Fibroblast of the aortic adventitia (primary cell): Measurements from ENCODE around the gene OTOP3. TPM values are rescaled to one million over a fixed set of nuclear protein-coding genes. Genes with fewer than 3 reads are reported as not detected.
"Not testable (repeated sequence)": the region's sequence is repeated elsewhere in the genome, so short reads cannot be mapped to it uniquely, and the experiment has no call there.

Experiments used
- DNase-seq: peaks from one replicate; pipeline ENCODE4 v3.0.0-alpha.2; 2010; ENCODE audit warnings: low read depth
- H3K4me3 ChIP-seq: 2 replicates; pipeline ENCODE4 v1.5.1; 2011; ENCODE audit warnings: low read depth, mild to moderate bottlenecking, control low read depth, low read length, moderate library complexity
- total RNA-seq: library from RNA; depleted of rRNA; stranded (reverse); fragments of >200 nt; gene quantifications from 2 replicates; pipeline ENCODE4 v1.2.3, GENCODE V29; 2012; ENCODE audit warnings: low replicate concordance
- TF ChIP-seq, protein P1 (sequence below): IDR thresholded peaks from 2 replicates; pipeline ENCODE4 v1.5.1; 2011; ENCODE audit warnings: mild to moderate bottlenecking, low read length, control low read depth, inconsistent platforms; ENCODE audit not compliant: insufficient read depth

OTOP3 gene
- total RNA-seq, 1 donor, result not detected

DNA sequence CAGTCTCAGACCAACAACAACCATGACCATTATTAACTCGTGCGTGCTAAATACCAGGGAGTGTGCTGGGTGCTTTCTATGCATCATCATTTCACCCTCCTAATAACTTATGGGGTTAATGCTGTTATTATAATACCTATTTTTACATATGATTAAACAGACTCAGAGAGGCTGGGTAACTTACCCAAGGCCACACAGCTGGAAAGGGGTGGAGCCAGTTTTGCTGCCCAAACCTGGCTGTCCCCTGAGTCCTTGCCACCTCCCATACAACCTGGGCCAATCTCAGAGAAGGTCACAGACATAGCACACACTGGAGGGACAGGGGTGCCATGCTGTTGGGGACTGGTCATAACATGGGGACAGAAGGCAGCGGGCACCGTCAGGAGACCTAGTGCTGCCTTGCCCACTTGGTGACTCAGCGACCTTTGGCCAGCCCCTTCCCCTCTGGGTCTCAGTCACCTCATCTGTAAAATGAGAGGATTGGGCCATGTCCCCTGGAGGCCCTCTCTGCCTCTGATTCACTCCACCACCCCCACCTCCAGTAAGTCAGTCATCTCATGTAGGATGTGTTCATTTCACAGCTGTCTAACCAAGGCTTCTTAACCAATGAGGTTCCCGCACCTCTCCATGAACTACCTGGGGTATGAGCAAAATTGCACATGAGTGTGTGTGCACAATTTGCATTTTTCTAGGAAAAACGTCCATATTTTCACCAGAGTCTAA lies 30.9 kb upstream of the OTOP3 start:
- TF ChIP-seq, protein P1, sequence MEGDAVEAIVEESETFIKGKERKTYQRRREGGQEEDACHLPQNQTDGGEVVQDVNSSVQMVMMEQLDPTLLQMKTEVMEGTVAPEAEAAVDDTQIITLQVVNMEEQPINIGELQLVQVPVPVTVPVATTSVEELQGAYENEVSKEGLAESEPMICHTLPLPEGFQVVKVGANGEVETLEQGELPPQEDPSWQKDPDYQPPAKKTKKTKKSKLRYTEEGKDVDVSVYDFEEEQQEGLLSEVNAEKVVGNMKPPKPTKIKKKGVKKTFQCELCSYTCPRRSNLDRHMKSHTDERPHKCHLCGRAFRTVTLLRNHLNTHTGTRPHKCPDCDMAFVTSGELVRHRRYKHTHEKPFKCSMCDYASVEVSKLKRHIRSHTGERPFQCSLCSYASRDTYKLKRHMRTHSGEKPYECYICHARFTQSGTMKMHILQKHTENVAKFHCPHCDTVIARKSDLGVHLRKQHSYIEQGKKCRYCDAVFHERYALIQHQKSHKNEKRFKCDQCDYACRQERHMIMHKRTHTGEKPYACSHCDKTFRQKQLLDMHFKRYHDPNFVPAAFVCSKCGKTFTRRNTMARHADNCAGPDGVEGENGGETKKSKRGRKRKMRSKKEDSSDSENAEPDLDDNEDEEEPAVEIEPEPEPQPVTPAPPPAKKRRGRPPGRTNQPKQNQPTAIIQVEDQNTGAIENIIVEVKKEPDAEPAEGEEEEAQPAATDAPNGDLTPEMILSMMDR, result no peak
- DNase-seq, result no peak
- no peak overlapping the region for H3K4me3 ChIP-seq

DNA sequence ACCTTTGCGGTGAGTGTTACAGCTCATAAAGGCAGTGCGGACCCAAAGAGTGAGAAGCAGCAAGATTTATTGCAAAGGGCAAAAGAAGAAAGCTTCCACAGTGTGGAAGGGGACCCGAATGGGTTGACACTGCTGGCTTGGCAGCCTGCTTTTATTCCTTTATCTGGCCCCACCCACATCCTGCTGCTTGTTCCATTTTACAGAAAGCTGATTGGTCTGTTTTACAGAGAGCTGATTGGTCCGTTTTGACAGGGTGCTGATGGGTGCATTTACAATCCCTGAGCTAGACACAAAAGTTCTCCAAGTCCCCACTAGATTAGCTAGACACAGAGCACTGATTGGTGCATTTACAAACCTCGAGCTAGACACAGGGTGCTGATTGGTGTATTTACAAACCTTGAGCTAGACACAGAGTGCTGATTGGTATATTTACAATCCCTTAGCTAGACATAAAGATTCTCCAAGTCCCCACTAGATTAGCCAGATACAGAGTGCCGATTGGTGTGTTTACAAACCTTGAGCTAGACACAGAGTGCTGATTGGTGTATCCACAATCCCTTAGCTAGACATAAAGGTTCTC lies 29.4 kb upstream of the OTOP3 start:
- not testable (repeated sequence) for H3K4me3 ChIP-seq, DNase-seq

DNA sequence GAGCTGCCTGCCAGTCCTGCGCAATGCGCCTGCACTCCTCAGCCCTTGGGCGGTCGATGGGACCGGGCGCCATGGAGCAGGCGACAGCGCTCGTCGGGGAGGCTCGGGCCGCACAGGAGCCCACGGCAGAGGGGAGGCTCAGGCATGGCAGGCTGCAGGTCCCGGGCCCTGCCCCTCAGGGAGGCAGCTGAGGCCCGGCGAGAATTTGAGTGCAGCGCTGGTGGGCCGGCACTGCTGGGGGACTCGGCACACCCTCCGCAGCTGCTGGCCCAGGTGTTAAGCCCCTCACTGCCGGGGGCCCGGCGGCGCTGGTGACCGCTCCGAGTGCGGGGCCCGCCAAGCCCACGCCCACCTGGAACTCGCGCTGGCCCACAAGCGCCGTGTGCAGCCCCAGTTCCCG lies 28.7 kb upstream of the OTOP3 start:
- DNase-seq, result no peak
- TF ChIP-seq, protein P1, result no peak
- no peak overlapping the region for H3K4me3 ChIP-seq

DNA sequence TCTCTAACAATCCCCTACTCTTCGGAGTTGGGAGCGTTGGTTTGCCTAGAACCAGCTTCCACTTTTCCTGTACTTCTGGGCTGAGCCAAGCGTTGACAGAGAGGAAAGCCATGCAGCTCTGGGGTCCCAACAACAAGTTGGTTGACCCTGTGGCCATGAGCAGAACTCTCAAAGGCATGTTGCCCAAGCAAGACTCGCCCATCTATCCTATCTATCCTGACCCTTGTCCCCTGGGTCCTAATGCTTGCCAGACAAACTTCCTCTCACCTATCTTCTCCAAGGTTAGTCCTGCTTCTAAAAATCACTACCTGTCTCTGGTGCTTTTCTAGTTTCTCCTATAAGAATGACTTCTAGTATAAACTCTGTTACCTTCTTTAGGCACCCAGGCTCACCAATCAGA lies 26.6 kb upstream of the OTOP3 start:
- not testable (repeated sequence) for DNase-seq, H3K4me3 ChIP-seq

DNA sequence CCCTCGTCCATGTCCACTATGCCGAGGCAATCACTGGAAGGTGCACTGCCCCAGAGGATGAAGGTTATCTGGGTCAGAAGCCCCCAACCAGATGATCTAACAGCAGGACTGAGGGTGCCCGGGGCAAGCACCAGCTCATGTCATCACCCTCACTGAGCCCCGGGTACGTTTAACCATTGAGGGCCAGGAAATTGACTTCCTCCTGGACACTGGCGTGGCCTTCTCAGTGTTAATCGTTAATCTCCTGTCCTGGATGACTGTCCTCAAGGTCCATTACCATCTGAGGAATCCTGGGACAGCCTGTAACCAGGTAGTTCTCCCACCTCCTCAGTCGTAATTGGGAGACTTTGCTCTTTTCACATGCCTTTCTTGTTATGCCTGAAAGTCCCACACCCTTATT lies 24.3 kb upstream of the OTOP3 start:
- not testable (repeated sequence) for DNase-seq, H3K4me3 ChIP-seq

DNA sequence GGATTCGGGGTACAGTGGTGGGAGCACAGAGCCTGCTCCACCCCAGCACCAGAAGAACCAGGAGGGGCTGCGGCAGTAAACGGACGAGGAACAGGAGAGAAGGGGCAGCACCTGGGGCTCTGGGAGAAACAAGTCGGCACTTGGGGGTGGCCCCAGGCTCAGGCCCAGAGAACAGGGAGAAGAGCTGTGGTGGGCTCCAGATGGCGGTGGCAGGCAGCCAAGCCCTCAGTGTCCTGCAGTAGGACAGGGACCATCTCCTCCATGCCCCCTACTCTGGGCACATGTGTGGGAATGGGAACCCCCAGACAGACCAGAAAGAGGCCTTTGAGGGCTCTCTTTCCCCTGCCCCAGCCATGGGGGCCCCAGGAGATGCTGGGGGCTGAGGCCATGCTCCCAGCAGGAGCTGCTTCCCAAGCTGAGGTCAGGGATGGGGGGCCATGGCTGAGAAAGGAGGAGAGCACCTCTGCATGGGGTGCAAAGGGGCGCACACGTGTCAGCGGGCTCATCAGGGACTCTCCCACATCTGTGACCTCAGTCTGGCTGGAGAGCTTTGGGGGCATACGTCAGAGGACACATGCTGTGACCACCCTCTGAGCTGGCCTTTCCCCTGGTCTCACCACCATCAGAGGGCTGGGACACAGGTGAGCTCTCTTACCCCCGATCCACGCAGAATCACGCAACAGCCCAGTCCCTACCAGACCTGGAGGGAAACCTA lies 19.4 kb upstream of the OTOP3 start:
- TF ChIP-seq, protein P1, result no peak
- H3K4me3 ChIP-seq, result no peak overlapping the region
- DNase-seq, result no peak

DNA sequence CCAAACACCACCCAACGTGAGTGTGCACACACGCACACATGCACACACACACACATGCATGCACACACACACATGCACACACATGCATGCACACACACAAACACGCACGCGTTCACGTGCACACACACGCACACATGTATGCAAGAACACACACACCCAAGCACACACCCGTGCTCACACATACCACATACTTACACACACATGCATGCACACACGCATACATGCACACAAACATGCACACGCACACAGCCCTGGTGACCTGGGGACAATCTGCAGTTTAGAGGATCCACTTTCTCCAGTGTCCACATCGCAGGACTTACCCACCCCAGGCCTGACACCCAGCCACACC lies 18.9 kb upstream of the OTOP3 start:
- TF ChIP-seq, protein P1, result no peak
- no peak overlapping the region for H3K4me3 ChIP-seq
- DNase-seq, result no peak

DNA sequence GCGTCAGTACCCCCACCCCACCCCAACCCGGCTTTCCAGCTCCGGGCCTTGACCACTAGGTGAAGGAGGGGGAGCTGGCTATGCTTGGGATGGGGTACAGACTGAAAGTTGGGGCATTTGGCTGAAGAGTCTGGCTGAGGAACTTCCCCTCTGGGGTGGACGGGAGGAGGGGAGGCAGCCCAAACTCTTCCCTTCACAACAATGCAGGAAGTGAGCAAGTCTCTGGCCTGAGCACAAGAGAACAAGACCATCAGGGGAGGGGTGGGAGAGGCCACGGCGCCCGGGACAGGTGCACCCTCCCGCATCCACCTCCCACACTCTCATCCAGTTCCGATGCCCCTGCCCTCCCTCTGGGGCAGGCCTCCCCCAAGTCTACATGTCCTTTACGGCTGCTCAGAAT lies 18.3 kb upstream of the OTOP3 start:
- DNase-seq, result no peak
- TF ChIP-seq, protein P1, result no peak
- H3K4me3 ChIP-seq, result no peak overlapping the region
